Measurements from ENCODE around the gene DDA1. TPM values are rescaled to one million over a fixed set of nuclear protein-coding genes. Genes with fewer than 3 reads are reported as not detected.

Gene DDA1
- total and polyA plus RNA-seq, 9 of the 15 experiments (the other 6 are each of a cell fraction or from before 2014, with no cell fraction given), result 1.4 to 83.8 (median 33.8) TPM

GRCh38 chr19:17292301-17293074, 16.9 kb upstream of the DDA1 start (continued):
- TF ChIP-seq ZZZ3 (IDR thresholded peaks at IDR 0.05) (no peak), USF2 (CRISPR knock-in tag; IDR thresholded peaks at IDR 0.05) (no peak), HDAC2 (IDR thresholded peaks at IDR 0.05) (peak; percentile 74; the same call in 1 of the 2 replicates), HIVEP1 (CRISPR knock-in tag; IDR thresholded peaks at IDR 0.05) (no peak), ZFX (CRISPR knock-in tag; IDR thresholded peaks at IDR 0.05) (peak; percentile 71), SAFB (IDR thresholded peaks at IDR 0.05; ENCODE audit: borderline replicate concordance, low read depth, low read length) (no peak), SREBF1 (IDR thresholded peaks at IDR 0.05; ENCODE audit: borderline replicate concordance, low read depth, low read length) (no peak), DLX4 (CRISPR knock-in tag; IDR thresholded peaks at IDR 0.05) (no peak), MEF2A (IDR thresholded peaks at IDR 0.05; ENCODE audit: control insufficient read depth, low read depth, low read length) (no peak), DACH1 (IDR thresholded peaks at IDR 0.05; ENCODE audit: partially characterized antibody) (no peak), ZNF316 (IDR thresholded peaks at IDR 0.05) (no peak), ZC3H8 (IDR thresholded peaks at IDR 0.05) (no peak), MCM3 (IDR thresholded peaks at IDR 0.05) (no peak)
- TF ChIP-seq, protein P1, sequence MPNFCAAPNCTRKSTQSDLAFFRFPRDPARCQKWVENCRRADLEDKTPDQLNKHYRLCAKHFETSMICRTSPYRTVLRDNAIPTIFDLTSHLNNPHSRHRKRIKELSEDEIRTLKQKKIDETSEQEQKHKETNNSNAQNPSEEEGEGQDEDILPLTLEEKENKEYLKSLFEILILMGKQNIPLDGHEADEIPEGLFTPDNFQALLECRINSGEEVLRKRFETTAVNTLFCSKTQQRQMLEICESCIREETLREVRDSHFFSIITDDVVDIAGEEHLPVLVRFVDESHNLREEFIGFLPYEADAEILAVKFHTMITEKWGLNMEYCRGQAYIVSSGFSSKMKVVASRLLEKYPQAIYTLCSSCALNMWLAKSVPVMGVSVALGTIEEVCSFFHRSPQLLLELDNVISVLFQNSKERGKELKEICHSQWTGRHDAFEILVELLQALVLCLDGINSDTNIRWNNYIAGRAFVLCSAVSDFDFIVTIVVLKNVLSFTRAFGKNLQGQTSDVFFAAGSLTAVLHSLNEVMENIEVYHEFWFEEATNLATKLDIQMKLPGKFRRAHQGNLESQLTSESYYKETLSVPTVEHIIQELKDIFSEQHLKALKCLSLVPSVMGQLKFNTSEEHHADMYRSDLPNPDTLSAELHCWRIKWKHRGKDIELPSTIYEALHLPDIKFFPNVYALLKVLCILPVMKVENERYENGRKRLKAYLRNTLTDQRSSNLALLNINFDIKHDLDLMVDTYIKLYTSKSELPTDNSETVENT (CRISPR knock-in tag; IDR thresholded peaks at IDR 0.05), result peak; percentile 26; the same call in 1 of the 2 replicates
- TF ChIP-seq, protein P2, sequence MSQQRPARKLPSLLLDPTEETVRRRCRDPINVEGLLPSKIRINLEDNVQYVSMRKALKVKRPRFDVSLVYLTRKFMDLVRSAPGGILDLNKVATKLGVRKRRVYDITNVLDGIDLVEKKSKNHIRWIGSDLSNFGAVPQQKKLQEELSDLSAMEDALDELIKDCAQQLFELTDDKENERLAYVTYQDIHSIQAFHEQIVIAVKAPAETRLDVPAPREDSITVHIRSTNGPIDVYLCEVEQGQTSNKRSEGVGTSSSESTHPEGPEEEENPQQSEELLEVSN (IDR thresholded peaks at IDR 0.05; ENCODE audit: borderline replicate concordance in 1 of 2, extremely low read depth in 1 of 2, insufficient read depth in 1 of 2, insufficient read length in 1 of 2, low read depth in 1 of 2, low read length in 1 of 2, poor library complexity in 1 of 2, severe bottlenecking in 1 of 2), result peak in 1 of 2 experiments; percentile 40

Measured in K562 (cell line).